T follicular helper cell (primary cell): ENCODE data around the gene PRKCE.
"Not testable (repeated sequence)": the region's sequence is repeated elsewhere in the genome, so short reads cannot be mapped to it uniquely, and the experiment has no call there.

Experiments used
- DNase-seq: peaks from one replicate; pipeline ENCODE4 v3.0.0-alpha.2; 2020; ENCODE audit warnings: low read depth

The PRKCE gene

DNA sequence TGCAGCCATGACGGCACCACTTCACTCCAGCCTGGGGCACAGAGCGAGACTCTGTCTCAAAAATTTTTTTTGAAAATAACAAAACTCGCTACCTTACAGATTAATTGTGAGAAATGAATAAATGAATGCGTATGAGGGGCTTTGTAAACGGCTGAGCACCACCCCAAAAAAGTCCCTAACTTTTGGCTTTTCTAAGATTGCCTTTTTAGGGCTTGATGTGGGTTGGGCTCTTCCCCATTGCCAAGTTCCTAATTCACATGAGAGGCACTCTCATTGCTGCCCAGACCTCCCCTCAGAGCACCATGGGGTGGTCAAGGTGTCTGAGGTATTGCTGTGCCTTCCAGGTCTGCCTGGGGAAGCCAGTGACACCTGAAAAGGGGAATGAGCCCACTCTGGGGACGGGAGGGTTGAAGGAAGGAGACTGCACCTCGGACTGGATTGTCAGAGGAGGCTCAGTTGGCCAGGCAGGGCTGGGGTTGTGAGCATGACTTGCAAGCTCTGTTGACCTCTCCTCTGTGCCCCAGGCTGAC lies 186.4 kb downstream of the PRKCE start:
- no peak for DNase-seq

DNA sequence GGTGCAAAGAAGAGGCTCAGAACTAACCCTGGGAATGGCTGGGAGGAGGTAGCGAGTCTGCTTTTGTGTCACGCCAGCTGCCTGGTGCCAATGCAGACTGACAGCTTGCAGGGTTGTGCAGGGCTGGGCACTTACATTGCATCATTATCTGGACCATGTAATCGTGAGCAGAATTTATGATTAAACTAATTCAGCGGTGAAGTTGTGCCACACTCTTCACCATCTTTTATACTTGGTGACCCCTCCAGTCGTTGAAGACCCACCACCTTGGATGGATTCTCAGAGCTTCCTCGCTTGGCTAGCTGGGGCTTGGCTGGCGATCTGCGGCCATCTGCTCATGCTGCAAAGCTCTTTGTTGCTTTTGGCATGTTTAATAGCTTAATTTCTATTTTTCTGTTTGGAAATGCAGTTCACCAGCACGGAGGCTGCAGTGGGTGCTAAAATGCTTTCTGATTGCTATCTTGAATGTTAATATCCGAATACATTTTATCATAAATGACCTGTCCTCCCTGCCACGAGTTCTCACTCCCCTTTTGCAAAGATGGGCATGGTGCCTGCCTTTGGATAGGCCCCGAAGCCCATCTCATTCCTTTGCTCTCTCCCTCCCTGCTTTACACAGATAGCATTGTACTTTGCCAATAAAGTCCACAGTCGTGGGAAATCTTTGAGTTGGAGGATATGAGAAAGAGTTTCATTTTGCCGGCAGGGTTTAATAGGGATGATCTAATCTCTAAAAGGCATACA lies 188.2 kb downstream of the PRKCE start:
- DNase-seq: no peak

DNA sequence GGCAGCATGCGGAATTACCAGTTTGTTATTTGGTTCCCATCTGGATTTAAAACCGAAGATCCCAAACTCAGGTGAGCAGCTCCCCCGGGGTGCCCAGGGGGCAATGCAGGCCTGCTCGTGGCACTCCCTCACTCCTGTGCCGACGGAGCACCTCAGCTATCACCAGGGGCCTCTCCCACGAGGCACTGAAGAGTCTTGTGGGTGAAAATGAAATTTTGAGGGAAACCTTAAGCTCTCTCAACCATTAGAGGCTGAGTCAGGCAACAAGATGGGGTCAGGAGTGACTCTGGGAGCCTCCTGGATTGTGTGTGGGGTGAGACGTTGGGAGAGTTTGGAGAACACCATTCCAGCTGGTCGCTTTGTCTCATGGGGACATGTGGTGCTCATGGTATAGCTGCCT lies 189.0 kb downstream of the PRKCE start:
- no peak for DNase-seq

DNA sequence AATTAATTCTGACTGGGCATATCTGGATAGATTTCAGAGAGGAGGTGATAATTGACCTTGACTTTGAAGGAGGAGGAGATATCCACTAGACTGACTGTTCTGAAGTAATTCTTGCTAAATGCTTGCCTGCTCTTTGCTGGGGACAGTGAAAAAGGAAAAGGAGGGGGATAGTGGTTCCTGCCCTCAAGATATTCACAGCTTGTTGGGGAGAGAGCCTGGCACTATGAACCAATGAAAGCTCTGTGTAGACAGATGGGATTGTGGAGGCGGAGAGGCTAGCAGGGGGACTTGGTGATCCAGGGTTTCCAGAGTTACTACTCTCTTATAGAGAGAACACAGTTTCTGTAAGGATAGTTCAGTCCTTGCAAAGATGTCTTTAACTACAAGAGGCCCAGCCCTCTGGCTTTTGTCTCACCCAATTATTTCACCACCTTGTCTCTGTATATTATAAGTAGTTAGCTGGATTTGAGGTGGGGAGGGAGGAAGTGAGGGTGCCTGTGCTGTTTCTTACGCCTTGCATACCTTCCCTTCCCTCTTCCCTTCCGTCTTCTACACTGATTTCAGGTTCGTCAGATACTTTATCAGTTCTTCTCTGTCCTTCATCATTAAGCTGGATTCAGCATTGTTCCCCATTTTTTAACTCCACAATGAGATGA lies 190.4 kb downstream of the PRKCE start:
- DNase-seq: no peak

DNA sequence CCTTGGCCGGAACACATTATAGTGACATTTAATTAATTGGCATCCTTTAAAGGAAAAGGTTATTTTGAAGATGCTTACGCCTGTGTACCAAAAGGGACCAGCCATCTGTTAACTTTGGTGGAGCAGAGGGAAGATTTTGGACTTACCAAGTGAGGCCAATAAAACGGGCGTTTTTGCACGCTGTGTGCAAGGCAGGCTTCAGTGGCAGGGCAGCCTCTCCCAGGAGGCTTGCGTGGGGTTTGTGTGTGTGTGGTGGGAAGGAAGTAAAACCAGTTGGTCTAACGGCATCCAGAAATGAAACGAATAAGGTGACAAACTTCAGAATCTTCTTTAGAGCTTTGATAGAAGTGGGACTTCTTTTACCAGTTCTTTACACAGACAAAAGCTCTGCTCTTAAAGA lies 191.7 kb downstream of the PRKCE start:
- no peak for DNase-seq

DNA sequence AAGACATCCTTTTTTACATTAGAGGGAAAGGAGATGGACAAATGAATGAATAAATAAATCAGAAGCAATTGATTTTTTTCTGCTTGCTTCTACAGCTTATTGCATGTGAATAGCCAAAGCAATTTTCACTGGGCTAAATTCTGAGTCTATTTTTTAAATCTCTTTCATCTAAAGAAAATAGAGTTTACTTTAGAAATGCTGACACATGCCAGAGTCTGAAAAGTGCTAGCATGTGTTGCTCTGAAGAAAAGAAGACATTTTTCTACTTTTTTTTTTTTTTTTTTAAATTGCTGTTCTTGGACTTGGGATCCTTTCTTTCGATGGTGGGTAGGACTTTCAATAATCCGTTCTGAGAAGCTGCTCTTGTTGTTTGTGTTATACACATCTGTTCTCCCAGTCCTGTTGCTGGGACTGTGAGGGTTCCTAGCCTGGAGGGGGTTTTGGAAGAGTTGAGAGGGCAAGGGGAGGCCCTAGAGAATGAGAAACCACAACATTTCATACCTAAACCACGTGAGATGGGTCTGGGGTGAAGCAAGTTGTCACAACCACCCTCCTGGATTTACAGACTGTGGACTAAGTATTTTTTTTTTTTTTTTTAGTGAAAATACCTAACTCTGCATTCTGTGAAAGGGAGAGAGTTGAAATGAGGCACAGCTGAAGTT lies 193.5 kb downstream of the PRKCE start:
- DNase-seq: no peak

DNA sequence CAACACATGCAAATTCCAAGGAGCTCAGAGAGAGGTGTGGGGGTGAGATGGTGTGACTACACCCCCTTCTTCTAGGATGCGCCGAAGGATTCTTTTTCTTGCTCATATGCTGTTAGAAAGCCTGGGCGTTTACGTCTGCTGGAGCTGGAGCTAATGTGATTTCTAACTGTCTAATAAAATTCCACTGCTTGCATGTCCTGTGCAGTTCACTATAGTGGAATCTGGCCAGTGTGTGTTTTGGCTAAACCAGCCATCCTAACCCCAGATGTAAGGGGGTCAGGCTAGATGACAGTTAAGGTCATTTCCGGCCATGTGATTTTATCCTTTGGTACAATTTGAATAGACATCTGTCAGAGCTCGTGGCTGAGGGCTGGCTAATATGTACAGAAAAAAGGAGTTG lies 194.1 kb downstream of the PRKCE start:
- DNase-seq: no peak

DNA sequence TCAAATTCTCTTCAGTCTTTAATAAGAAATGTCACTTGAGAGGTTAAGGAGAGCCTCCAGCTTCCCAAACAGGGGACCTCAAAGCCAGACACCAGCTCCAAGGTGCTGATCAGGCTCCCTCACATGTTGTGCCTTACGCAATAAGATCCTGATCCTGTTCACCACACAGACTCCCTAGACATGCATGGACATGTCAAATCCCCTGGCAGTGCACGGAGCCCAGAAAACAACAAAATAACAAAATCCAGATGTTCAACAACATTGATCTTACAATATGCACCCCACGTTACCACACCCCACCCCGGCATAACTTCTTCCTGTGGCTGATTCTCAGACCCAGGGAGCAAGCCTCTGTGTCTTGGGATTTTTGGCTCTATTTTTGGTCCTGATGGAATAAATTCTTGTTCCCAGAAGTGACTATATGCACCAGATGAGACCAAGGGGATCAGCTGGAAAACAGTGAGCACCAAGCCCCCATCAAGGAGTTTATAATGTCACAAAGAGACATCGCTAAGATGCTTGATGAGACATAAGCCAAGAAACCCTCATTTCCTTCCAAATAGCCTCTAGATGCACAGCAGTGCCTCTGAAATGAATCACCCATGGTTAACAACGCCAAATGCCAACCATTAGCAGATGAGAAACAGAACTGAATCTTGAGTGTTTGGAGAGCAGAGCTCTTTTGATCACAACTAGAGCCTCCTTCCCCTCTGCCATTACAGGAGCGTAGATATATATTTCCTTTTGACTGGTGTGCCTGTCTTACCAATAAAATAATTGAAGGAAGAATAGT lies 198.2 kb downstream of the PRKCE start:
- no peak for DNase-seq

DNA sequence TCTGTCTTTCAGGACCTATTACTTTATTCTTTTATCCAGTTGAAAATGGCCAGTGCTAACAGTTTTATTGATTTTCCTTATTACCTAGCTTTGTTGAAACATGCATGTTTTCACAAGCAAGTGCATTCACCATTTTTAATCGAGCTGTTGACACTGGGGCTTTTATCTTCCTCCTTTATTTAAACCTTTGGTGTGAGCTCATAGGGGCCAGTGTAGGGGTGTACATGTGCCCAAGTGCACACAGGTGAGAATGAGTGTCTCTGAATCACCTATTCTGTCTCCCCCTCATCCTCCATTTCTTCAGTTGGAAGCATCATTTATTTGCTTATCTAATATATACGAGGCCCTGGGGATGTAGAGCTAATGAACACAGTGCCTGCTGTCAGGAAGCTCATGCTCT lies 199.1 kb downstream of the PRKCE start:
- DNase-seq: no peak

DNA sequence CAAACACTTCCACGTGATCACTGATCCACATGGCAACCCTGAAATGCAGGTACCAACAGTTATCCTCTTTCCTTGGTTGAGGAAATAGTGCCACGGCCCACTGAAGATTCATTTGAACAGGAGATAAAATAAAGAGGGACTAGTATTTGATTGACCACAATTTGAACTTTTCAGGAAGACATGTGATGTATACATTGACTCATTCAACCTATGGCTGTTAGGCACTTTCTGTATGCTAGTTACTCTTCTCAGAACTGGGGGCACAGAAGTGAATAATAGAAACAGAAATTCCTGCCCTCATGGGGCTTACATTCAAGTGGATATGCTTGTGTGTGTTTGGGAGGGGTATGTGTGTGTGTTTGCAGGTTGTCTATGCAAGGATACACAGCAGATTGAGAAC lies 199.6 kb downstream of the PRKCE start:
- no peak for DNase-seq

DNA sequence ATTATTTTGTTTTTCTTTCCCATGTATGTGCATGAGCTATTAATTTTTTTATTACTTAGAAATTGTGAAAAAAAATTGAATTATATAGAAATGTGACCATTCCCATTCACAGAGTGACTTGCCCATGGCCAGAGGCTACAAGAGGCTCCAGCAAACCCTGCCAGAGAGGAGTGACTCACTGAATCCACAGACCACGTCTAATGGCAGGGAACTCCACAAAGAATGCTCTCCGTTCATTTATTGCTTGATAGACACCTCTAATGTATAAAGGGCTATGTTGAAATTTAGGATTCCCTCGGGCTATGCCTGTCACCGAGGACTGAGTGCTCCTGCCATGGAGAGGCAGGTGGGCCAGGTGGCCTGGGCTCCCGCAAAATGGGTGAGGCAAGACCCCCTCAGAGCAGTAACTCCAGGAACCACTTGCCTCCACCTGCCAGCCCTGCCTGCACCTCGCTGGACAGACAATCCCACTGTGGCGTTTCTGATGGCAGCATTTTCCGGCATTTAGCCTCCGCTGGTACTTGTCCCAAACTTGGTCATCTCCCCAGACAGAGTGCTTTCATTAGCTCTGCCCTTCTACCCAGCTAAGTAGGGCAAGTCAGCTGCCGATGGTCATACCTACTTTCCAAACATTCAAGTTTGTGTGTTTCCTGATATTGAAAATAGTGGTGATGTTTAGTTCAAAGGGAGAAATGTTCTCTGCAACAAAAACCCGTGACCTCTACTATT lies 200.3 kb downstream of the PRKCE start:
- no peak for DNase-seq

DNA sequence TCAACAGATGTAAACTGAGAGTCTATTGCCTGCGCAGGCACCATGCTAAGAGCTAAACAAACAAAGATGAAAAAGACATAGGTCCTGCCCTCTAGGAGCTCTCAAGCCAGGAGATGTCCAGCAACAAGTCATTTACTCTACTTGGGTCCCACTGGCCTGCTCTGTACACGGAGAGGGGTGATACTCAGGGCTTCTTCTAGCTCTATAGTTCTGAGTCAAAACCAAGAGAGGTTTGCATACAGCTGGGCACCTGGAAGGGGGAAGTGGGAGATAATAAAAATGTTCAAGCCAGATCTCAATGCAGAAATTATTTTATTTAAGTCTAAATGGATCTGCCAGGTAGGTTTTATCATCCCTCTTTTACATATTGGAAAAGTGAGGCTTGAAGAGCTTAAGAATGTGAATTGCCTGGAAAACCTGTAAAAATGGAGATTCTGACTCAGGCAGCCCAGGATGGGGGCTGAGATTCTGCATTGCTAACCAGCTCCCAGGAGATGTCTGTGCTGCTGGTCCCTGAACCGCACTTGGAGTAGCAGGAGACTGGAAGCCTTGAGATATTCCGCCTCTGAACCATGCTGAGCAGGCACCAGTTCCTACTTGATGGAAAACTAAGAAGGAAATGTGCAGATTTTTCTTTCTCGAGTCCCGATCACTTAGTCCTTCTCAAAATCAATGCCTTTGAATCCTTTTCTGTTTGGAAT lies 201.1 kb downstream of the PRKCE start:
- no peak for DNase-seq

DNA sequence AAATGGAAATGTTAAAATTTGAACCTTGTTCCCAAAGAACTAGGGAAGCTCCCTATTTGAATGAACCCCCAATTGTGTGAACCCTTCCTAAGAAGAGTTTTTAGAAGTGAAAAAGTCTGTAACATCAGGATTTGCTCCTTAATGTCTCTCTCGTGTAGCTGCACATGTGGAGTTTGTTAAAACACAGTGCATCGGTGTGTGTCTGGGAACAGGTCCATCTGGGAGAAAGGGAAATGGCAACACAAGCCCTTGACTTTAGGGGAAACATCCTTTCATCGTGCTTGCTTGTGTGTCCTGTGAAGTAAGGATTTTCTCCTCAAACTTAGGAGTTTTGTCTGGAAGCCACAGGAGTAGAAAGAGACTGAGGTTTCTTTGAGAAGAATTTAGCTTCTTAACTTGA lies 203.9 kb downstream of the PRKCE start:
- no peak for DNase-seq

DNA sequence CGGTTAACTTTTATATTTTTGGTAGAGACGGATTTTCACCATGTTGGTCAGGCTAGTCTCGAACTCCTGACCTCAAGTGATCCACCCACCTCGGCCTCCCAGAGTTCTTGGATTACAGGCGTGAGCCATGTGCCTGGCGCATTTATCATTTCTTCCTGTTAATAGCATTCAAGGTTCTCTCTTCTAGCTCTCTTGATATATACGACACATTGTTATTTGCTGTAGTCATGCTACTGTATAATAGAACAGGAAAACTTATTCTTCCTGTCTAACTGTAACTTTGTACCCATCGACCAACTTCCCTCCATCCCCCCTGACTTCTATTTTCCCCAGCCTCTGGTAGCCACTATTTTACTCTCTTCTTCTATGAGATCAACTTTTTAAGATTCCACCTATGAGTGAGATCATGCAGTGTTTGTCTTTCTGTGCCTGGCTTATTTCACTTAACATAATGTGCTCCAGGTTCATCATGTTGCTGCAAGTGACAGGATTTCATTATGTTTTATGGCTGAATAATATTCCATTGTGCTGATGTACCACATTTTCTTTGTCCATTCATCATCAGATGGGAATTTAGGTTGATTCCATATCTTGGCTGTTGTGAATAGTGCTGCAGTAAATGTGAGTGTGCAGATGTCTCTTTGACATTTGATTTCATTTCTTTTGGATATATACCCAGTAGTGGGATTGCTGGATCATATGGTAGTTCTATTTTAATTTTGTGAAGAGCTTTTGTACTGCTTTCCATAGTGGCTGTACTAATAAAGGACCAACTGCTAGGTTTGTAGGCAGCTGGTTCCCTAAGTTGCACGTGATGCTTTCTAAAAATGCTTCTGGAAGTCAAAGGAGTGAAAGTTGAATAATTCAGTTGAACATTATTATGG lies 205.2 kb downstream of the PRKCE start:
- no peak for DNase-seq

DNA sequence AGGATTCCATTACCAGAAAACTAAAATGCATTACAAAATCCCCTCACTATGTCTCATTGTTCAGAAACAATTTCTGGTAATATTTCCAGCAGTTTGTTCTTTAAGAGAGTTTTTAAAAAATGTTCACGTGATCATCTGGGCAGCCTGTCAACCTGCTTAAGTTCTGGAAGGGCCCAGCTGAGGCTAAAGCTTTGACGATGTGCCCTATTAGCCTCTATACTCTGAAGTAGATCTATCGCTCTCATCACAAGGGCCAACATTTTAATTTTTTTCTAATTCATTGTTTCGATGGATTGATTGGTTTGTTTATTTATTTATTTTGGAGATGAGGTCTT lies 205.8 kb downstream of the PRKCE start:
- DNase-seq: no peak

DNA sequence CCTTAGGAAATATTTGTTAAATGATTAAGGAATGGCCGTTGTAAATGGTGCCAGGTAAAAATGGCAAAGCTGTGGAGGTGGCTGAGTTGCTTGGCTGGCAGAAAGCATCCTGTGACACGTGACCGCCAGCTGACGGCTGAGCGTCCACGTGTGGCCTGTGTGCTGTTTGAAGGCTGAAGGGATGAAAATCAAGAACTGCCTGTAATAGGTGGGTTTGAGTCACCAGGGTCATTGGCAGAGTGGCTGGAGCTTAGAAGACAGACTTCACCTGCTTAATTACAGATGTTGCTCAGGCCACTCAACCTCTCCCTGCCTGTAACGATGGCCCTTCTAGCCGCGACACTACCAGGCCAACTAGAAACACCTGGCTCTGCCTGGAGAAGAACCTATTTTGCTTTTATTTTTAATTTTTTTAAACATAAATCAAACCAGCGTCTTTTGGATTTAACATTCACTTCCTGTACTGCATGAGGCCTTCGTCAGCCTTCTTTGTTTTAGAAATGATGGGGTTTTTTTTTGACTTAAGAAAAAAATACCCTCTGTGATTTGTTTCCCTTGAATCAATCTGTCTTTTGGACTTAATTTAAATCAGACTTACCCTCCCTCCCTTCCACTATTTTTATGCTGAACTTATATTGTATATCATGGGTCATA lies 206.5 kb downstream of the PRKCE start:
- DNase-seq: no peak

DNA sequence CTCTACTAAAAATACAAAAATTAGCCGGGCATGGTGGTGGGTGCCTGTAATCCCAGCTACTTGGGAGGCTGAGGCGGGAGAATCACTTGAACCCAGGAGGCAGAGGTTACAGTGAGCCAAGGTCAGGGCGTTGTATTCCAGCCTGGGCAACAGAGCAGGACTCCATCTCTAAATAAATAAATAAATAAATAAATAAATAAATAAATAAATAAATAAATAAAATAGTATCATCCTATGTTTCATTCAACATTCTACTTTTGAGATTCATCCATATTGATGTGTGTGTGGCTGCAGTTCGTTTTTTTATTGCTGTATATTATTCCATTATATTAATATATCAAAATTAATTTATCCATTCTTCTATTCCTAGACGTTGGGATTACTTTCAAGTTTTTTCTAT lies 207.4 kb downstream of the PRKCE start:
- DNase-seq: not testable (repeated sequence)

DNA sequence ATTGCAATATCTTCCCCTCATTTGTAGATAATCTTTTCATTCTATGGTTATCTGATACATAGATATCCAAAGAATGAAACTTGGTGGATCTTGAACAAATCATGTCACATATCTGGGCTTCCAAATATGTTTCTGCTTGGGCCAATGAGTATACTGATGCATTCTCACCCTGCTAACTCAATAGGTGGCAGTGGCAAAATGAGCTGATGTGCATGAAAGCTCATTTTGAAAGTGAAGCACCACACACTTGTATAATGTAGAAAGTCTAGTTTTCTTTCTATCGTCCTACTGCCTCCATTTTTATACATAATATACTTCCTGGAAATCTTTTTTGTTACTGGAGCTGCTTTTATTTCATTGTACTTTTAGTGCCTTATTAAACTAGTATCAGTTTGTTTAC lies 208.2 kb downstream of the PRKCE start:
- no peak for DNase-seq
